Thymus (tissue), 11 donors: ENCODE data around the gene YBX1. TPM values are rescaled to one million over a fixed set of nuclear protein-coding genes. Genes with fewer than 3 reads are reported as not detected.
A peak's percentile ranks its signal among the peaks of the same experiment; 100 is the strongest.
"Not testable (repeated sequence)": the region's sequence is repeated elsewhere in the genome, so short reads cannot be mapped to it uniquely, and the experiment has no call there.

Experiments used
- DNase-seq, 9 donors: peaks; one replicate each; pipeline ENCODE4 v3.0.0-alpha.2; 2013; ENCODE audit warnings: low spot score in 9 of 9, low read depth in 6 of 9, missing footprints in 1 of 9
- H3K27ac ChIP-seq, 2 donors: one replicate each; pipeline ENCODE4 v1.5.1; 2013; ENCODE audit warnings: control low read depth in 1 of 2, low read depth in 1 of 2, low read length in 1 of 2, mild to moderate bottlenecking in 1 of 2, moderate library complexity in 1 of 2
- H3K27me3 ChIP-seq, 2 donors: one replicate each; pipeline ENCODE4 v1.5.1; 2013; ENCODE audit warnings: low read length in 1 of 2; ENCODE audit not compliant: control insufficient read depth in 2 of 2, insufficient read depth in 1 of 2
- H3K36me3 ChIP-seq, 2 donors: one replicate each; pipeline ENCODE4 v1.5.1; 2013; ENCODE audit warnings: low read length in 1 of 2, mild to moderate bottlenecking in 1 of 2, moderate library complexity in 1 of 2; ENCODE audit not compliant: control insufficient read depth in 2 of 2, insufficient read depth in 2 of 2
- H3K4me1 ChIP-seq, 2 donors: one replicate each; pipeline ENCODE4 v1.5.1; 2013; ENCODE audit warnings: low read length in 2 of 2; ENCODE audit not compliant: control insufficient read depth in 2 of 2, insufficient read depth in 2 of 2
- H3K4me3 ChIP-seq, 2 donors: one replicate each; pipeline ENCODE4 v1.5.1; 2013; ENCODE audit warnings: low read length in 2 of 2, control low read depth in 1 of 2, mild to moderate bottlenecking in 1 of 2
- H3K9me3 ChIP-seq, 2 donors: one replicate each; pipeline ENCODE4 v1.5.1; 2013; ENCODE audit warnings: low read length in 1 of 2, mild to moderate bottlenecking in 1 of 2; ENCODE audit not compliant: control insufficient read depth in 2 of 2, insufficient read depth in 1 of 2
- whole genome bisulfite sequencing: extraction: QIAGEN DNeasy Blood & Tissue Kit; methylation state at CpG from one replicate; pipeline ENCODE4 v1.1.7; 2013; 5-methylcytosine and 5-hydroxymethylcytosine counted together
- polyA plus RNA-seq: library from polyadenylated mRNA; stranded (reverse); fragments of 200-250 nt; gene quantifications from one replicate; pipeline ENCODE4 v1.2.3, GENCODE V29; 2013
- total RNA-seq: library from RNA; stranded (reverse); fragments of 120-200 nt; gene quantifications from one replicate; pipeline ENCODE4 v1.2.4, GENCODE V29; 2013
- donor health status: healthy.

Gene YBX1
- total and polyA plus RNA-seq, 2 donors: 497 to 564 TPM

DNA sequence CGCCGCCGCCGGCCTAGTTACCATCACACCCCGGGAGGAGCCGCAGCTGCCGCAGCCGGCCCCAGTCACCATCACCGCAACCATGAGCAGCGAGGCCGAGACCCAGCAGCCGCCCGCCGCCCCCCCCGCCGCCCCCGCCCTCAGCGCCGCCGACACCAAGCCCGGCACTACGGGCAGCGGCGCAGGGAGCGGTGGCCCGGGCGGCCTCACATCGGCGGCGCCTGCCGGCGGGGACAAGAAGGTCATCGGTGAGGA, 193 bp downstream of the YBX1 start:
- H3K4me3 ChIP-seq: peak overlapping the region; percentile 78 to 86
- H3K27me3 ChIP-seq, H3K9me3 ChIP-seq, DNase-seq: not testable (repeated sequence)
- peaks cover 13 to 19% of the 10 kb centered on the region in 2 donors for H3K4me1 ChIP-seq
- WGBS: under 1% methylated on average over 33 of the region's 33 CpGs
- peak overlapping the region; percentile 86 to 95 for H3K27ac ChIP-seq
- H3K36me3 ChIP-seq: peaks cover 0 to 19% of the 10 kb centered on the region in 2 donors

DNA sequence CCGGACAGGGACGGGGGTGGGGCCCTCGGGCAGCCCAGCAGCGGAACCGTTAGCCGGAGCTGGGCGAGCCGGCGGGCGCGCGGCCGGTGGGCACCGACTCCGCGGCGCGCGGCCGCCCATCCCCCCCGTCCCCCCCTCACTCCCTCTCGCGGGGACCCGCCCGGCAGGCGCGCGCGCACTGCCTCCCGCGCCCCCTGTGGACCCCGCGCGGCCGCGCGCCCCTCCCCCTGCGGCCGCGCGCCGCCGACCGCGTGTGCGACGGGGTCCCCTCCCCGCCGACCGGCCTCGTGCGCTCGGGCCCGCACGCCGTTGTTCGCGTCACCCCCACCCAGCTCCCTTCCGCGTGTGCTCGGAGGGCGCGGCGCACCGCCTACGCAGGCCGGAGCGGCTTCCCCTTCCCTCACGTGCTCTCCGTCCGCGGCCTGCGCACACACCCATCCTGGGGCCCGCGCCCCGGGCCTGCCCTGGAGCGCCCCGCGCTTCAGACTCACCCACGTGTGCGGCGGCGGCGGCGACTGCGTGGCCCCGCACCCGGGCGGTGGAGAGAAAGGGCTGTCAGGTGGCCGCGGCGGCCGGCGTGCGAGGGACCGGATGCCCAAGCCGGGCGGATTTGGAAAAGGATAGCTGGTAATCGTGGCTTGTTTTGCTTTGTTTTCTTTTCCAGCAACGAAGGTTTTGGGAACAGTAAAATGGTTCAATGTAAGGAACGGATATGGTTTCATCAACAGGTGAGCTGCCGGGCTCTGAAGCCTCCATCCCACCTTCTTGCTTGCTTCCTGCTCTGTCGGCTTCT, 717 bp downstream of the YBX1 start:
- peaks cover 13 to 19% of the 10 kb centered on the region in 2 donors for H3K4me1 ChIP-seq
- peaks cover 3 to 24% of the 10 kb centered on the region in 2 donors for H3K36me3 ChIP-seq
- H3K27me3 ChIP-seq: no peaks in the 10 kb centered on the region
- no peaks in the 10 kb centered on the region for H3K9me3 ChIP-seq
- H3K4me3 ChIP-seq: peak overlapping the region; percentile 78 to 86
- WGBS: under 1% methylated on average over 103 of the region's 103 CpGs
- peak in 8 of 9 donors; percentile 11 to 74 (median 47) for DNase-seq
- peak overlapping the region; percentile 86 to 95 for H3K27ac ChIP-seq

DNA sequence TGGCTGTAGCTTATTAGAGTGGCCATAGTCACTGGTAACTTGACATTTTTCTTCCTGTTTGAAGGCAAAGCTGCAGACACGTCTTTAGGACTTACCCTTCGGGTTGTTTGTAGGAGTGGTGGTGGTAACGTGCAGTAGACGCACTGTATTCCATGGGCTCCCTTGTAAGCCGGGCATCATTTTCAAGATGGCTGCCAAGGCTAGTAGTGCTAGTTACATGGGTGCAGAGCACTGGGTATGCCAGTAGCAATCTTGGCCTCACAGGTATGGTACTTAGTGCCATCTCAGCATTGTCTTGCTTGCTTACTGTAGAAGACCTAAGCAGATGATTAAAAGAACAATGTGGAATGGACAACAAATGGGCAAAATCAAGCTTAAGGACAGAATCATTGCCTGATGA, 1.9 kb downstream of the YBX1 start:
- 65% methylated on average over 5 of the region's 5 CpGs for WGBS
- Histone ChIP-seq H3K4me1 (peaks cover 13 to 19% of the 10 kb centered on the region in 2 donors), H3K4me3 (peak overlapping the region in 1 of 2 donors; percentile 63), H3K27me3 (no peaks in the 10 kb centered on the region), H3K27ac (no peak overlapping the region), H3K36me3 (peaks cover 3 to 31% of the 10 kb centered on the region in 2 donors), H3K9me3 (no peaks in the 10 kb centered on the region)
- DNase-seq: peak in 1 of 9 donors; percentile 10

DNA sequence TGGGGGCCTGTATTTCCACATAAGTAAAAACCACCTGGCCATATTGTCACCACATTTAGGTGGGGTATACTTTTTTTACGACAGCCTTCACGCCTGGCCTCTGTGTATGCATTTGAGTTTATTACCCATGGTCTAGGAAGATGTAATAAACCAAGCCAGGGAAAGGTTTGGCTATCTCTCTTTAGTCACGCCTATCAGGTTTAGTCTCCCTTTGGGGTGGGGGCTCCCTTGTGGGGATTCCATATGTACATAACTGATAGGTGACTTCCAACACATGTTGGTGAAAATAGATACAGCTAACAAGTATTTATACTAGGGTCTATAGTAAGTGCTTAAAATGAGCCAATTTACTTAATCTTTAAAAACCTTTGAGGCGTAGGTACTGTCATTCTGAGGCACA, 4.2 kb downstream of the YBX1 start:
- Histone ChIP-seq H3K27ac (no peak overlapping the region), H3K9me3 (no peaks in the 10 kb centered on the region), H3K36me3 (peaks cover 3 to 41% of the 10 kb centered on the region in 2 donors), H3K4me1 (peaks cover 8 to 12% of the 10 kb centered on the region in 2 donors), H3K4me3 (no peak overlapping the region), H3K27me3 (no peaks in the 10 kb centered on the region)
- 88% methylated on average over 4 of the region's 4 CpGs for WGBS
- no peak for DNase-seq

DNA sequence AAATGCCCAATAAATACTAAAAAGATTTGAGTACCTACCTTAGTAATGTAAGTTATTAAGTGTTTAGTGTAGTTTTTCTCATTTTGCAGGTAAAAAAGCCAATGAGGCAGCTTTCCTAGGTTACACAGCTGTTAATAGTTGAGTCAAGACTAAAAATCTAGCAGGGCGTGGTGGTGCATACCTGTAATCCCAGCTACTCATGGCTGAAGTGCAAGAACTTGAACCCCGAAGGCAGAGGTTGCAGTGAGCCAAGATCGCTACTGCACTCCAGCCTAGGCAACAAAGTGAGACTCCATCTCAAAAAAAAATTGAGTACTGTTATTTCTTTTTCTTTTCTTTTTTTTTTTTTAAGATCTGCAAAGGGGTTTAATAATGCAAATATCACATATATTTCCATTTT, 7.7 kb downstream of the YBX1 start:
- Histone ChIP-seq H3K9me3 (no peaks in the 10 kb centered on the region), H3K27me3 (no peaks in the 10 kb centered on the region), H3K4me3 (no peak overlapping the region), H3K36me3 (peaks cover 7 to 56% of the 10 kb centered on the region in 2 donors), H3K4me1 (peaks cover 0 to 5% of the 10 kb centered on the region in 2 donors), H3K27ac (no peak overlapping the region)
- WGBS: 93% methylated on average over 3 of the region's 3 CpGs
- no peak for DNase-seq

DNA sequence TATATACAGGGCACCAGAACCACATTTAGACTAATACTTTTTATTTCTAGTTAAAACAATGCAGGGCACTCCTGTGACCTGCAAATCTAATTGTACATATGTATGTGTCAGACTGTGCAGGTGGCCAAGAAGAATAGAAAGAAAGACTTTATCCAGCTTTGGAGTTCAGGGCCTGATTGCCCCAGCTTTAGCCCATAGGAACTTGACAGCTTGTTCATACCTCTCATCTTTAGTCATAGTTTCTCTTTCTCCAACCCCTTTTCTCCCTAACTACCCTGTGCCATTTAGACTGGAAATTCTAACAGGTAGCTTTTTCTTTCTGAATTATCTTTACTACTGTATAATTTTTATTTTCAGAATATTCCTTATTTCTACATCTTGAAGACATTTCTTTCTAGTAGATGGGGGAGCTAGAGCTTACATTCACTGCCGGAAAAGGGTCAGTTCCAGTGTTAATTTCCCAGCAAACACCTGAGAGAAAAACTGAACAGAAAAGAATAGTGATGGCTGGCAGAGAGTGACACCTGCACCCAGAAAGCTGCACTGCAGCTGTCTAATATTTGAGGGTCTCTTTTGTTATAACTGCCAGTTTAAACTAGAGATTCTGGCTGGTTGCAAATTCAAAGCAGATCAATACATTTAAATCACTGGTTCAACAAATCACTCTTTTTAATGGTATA, 8.4 kb downstream of the YBX1 start:
- H3K4me1 ChIP-seq: peaks cover 0 to 5% of the 10 kb centered on the region in 2 donors
- H3K27ac ChIP-seq: no peak overlapping the region
- no peak for DNase-seq
- H3K4me3 ChIP-seq: no peak overlapping the region
- 94% methylated on average over 1 of the region's 1 CpG for WGBS
- no peaks in the 10 kb centered on the region for H3K27me3 ChIP-seq
- no peaks in the 10 kb centered on the region for H3K9me3 ChIP-seq
- peaks cover 10 to 61% of the 10 kb centered on the region in 2 donors for H3K36me3 ChIP-seq

DNA sequence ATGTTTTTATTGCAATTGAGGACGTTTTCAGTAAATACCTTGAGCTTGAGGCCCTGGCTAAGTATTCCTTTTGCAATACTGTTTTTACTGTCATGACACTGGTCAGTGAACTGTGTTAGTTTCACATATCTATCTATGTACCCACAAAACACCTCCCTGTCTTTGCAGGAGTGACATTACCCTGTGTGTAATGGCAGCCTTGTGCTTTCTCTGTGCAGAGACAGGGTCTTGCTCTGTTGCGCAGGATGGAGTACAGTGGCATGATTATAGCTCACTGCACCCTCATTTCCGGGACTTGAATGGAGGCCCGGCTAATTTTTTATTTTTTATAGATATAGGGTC, 8.9 kb downstream of the YBX1 start:
- Histone ChIP-seq H3K36me3 (peaks cover 12 to 67% of the 10 kb centered on the region in 2 donors), H3K4me3 (no peak overlapping the region), H3K27me3 (no peaks in the 10 kb centered on the region), H3K27ac (no peak overlapping the region), H3K4me1 (peaks cover 0 to 5% of the 10 kb centered on the region in 2 donors), H3K9me3 (no peaks in the 10 kb centered on the region)
- no peak for DNase-seq
- WGBS: 93% methylated on average over 4 of the region's 4 CpGs

DNA sequence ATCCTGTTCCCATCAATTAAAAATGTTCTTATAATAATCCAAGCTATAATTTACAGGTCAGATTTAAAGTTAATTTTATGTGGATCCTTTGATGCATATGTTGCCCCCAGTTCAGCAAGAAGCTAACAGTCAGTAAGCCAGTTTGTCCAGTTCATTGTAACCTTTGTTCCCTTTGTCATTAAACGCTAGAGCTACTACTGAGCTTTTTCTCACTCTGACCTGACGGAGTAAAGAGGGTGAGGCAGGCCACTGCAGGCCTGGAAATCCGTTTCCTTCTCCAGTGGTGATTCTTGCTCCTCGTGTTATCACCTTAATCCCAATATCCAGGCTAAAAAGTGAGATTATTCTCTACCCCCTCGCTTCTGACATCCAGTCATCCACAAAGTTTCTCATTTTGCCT, 10.2 kb downstream of the YBX1 start:
- H3K4me1 ChIP-seq: no peaks in the 10 kb centered on the region
- H3K27ac ChIP-seq: no peak overlapping the region
- no peaks in the 10 kb centered on the region for H3K27me3 ChIP-seq
- H3K4me3 ChIP-seq: no peak overlapping the region
- no peaks in the 10 kb centered on the region for H3K9me3 ChIP-seq
- WGBS: 79% methylated on average over 5 of the region's 5 CpGs
- DNase-seq: no peak
- H3K36me3 ChIP-seq: peaks cover 25 to 70% of the 10 kb centered on the region in 2 donors

DNA sequence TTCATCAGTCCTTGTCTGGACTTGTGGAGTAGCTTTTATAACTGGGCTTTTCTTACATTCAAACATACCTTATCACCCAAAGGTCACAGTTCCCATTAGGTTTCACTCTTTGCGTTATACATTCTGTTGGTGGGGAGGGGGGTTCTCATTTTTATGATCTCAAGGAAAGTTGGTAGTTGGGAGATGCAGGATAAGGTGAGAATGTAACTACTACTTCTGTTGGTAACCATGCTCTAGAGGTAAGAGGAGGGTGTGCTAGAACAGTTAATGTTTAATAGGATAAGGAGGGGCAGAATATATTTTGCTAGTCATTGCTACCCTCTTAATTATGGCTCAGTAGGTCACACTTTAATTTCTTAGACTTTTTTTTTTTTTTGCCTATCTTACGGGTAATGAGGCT, 10.7 kb downstream of the YBX1 start:
- Histone ChIP-seq H3K9me3 (no peaks in the 10 kb centered on the region), H3K36me3 (peaks cover 26 to 70% of the 10 kb centered on the region in 2 donors), H3K4me1 (no peaks in the 10 kb centered on the region), H3K27me3 (no peaks in the 10 kb centered on the region), H3K4me3 (no peak overlapping the region), H3K27ac (no peak overlapping the region)
- no peak for DNase-seq
- 95% methylated on average over 2 of the region's 2 CpGs for WGBS
